ENCODE results near the gene RAB24.
"Not testable (repeated sequence)": the region's sequence is repeated elsewhere in the genome, so short reads cannot be mapped to it uniquely, and the experiment has no call there.

RAB24 gene

GRCh38 chr5:177303121-177303924 is at the start of gene RAB24, which contains the start of gene PRELID1:
TSS of gene RAB24 (minus strand) at chr5:177303719. CDS start at chr5:177303288, 431 bp downstream.
TSS of gene PRELID1 (plus strand) at chr5:177303799. CDS start at chr5:177303986, 187 bp downstream.
- DNase-seq (ENCODE audit: low read depth), result peak; percentile 49

- DNase-seq (ENCODE audit: low read depth), result no peak
Measured at GRCh38 chr5:177353093-177353492, 49.6 kb upstream of the RAB24 start.

GRCh38 chr5:177351392-177352329 is 48.1 kb upstream of the RAB24 start, which contains the start of gene LMAN2:
TSS of gene LMAN2 (minus strand) at chr5:177351668. CDS start at chr5:177351647, 21 bp downstream.
- peak; percentile 89 for DNase-seq (ENCODE audit: low read depth)

DNA sequence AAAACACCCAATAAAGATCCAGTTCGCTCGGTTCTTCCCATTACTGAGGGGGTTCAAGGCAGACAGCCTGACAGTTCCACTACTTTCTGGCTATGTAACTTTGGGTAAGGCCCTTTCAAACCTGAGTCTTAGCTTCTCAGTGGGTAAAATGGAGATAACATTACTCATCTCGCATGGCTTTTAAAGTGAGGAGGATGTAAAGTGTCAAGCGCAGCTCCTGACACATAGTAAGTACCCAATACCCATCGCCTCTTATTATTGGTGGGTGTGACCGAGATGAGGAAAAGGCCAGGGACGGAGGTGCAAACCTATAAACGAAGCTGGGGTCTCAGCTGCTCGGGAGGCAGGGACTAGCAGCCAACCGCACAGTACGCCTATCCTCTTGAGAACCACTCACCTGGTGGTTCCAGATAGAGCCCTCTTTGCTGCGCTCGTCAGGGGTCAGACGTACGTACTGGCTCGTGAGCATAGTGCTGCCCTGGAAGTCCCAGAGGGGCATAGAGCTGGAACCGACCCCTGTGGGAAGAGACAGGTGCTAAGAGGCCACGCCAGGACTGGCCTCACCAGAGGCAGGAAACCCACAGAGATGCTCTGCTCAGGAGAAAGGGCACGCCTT is 47.4 kb upstream of the RAB24 start:
- DNase-seq (ENCODE audit: low read depth), result no peak

- DNase-seq (ENCODE audit: low read depth), result no peak
Measured at GRCh38 chr5:177349762-177350161, 46.2 kb upstream of the RAB24 start.

GRCh38 chr5:177349362-177349647 is 45.8 kb upstream of the RAB24 start:
- DNase-seq (ENCODE audit: low read depth), result no peak

DNA sequence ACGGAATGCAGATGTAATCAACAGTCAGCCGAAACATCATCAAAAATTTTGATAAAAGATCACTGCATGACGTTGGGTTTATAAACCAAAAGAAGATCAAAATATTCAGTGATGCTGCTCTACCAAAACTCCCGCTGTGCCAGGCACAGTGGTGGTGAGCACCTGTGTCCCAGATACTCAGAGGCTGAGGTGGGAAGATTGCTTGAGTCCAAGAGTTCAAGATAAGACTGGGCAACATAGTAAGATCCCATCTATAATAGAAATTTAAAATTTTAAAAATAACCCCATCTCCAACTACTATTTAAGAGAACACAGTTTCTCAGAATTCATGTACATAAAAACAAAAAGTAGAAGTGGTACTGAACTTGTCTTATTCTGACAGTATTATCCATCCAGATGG is 44.2 kb upstream of the RAB24 start:
- no peak for DNase-seq (ENCODE audit: low read depth)

DNA sequence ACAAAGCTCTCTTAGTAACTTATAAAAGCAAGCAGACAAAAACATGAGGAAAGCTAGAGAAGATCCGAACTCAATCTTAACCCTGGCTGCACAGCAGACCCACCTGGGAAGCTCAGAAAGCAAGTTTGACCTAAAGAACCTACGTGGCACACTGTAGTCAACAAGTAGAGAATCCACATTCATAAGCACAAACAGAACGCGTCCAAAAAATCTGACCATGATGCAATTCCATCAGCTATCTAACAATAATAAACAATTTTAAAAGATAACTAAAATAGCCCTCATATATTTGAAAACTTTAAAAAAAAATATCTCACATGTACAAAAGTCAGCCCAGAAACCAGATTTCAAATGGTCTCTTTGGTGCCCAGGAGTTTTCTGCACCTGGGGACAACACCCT is 43.3 kb upstream of the RAB24 start:
- no peak for DNase-seq (ENCODE audit: low read depth)

DNA sequence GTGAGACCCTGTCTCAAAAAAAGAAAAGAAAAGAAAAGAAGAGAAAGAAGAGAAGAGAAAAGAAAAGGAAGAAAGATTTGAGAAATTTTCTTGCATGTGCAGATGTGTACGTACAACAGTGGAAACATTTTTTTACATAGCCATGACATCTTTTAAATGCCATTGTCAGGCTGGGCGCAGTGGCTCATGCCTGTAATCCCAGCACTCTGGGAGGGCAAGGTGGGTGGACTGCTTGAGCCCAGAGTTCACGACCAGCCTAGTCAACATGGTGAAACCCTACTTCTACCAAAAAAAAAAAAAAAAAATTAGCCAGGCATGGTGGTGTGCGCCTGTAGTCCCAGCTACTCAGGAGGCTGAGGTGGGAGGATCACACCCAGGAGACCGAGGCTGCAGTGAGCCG is 41.4 kb upstream of the RAB24 start:
- DNase-seq (ENCODE audit: low read depth), result no peak

- DNase-seq (ENCODE audit: low read depth), result no peak
Measured at GRCh38 chr5:177343777-177344176, 40.3 kb upstream of the RAB24 start.

GRCh38 chr5:177343000-177343399 is 39.5 kb upstream of the RAB24 start:
- not testable (repeated sequence) for DNase-seq (ENCODE audit: low read depth)

DNA sequence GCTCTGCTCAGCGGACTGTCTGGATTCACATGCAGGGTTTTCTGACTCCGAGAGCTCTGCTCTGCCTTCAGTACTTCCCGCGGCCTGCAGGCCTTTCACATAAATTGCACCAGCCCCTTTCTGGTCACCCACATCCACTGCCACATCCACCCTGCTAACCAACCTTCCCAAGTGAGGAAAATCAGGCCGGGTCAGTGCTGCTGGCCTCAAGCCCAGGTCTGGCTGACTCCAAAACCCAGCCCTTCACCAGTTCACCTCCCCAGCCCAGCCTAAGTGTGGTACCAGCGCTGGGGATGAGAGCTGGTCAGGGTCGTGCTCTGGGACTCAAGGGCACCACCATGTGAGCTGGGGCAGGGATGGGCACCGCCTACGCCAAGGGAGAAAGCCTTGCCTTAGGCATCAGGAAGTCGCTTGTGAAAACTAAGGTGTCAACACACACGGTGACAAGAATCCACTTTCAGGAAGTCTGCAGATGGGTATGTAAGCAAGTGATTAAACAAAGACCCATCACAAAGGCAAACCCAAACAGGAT is 35.7 kb upstream of the RAB24 start:
- no peak for DNase-seq (ENCODE audit: low read depth)

DNA sequence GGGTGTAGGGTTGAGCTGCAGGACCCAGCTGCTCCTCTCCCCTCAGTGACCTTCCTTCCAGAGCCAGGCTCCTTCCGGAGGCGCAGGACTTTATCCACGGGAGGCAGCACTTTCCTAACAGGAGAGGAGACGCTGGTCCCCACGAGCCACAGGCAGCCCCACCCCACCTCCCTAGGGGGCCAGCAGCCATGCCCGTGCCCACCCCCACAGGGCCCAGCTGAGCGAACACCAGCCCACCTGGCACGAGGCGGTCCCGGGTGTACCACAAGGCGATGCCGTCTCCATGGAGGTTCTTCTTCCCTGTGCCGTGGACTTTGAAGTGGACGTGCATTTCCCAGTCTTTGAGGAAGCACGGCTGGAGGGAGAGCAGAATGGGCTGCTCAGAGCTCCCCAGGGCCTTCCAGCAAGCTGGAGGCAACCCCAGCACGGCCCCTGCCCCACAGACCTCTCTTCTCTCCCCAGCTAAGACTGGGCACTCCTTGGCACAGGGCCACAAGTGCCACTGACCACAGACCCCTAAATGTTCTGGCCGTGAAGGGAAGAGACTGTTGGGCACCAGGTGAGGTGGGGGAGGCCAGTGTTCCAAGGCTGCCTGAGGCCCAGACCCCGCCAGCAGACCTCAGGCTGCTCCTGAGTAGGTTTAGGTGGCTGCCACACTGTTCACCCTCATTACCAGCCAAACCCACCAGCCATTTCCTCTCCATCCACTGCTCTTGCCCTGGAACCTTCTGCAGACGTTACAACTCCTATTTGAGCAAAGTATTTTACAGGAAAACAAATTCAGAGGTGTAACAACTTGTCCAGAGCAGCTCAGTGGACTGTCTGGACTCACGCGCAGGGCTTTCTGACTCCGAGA is 35.0 kb upstream of the RAB24 start:
- no peak for DNase-seq (ENCODE audit: low read depth)

DNA sequence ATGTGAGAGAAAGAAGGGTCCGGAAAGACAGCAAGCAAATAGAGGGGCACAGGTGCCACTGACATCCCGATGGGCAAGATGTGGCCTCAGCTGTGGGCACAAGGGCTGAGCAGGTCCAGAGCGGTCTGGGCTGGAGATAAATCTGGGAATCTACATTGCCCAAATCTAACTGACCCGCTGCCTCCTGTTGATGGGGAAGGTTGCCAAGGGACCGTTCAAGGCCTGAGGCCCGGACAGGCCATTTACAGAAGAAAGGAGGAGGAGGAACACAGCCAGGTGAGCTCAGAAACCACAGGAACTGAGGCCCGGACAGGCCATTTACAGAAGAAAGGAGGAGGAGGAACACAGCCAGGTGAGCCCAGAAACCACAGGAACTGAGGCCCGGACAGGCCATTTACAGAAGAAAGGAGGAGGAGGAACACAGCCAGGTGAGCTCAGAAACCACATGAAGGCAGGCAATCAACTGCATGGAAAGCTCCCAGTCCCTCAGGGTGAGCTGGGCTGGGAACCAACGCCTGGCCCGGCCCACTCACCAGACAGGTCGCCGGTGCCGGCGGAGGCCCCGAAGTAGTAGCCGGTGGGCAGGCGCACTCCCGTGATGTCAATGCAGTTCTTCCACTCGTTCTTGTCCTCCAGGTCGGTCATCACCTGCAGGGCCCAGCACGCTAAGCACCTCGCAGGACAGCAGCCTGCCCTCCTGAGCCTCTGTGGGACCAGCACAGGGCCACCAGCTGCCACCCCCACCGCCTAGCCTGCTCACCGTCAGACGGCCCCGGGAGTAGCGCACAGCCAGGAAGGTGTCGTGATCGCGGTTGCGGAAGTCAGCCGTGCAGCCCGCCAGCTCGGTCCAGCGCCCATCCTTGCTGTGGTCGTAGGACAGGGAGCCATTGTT is 33.3 kb upstream of the RAB24 start:
- DNase-seq (ENCODE audit: low read depth), result no peak

DNA sequence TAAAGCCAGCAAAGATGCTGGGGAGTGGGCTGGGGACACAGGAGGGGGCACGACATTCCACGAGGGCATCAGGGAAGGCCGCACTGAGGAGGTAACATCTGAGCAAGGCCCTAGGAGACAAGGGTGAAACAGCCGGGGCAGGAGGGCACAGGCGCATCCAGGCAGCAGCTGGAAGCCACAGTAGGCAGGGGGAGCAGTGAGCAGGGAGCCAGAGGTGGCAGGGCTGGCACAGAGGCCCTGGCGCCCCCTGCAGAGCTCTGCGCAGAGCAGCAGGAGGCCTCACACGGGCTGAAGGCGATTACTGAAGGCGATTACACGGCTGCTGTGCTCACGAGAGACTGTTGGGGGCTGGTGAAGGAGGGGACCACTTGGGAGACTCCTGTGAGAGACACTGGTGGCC is 32.6 kb upstream of the RAB24 start:
- no peak for DNase-seq (ENCODE audit: low read depth)

DNA sequence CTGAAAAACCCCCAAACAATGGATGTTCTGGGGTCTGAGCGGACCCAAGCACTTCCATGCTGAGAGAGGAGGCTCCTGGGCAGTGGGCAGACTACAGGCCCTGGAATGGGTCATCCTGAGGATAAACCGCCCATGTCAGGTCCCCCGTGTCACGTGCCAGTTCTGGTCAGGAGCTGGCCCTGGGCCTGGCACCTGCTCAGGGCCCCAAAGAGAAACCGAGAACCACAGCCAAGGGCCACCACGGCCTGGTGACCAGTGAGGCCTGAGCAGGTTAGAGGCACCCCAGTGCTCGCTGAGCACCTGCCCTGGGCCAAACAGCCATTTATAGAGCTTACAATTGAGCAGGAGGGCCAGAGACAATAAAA is 32.2 kb upstream of the RAB24 start:
- no peak for DNase-seq (ENCODE audit: low read depth)

- DNase-seq (ENCODE audit: low read depth), result no peak
Measured at GRCh38 chr5:177334781-177335700, 31.5 kb upstream of the RAB24 start.

GRCh38 chr5:177334155-177334551 is 30.6 kb upstream of the RAB24 start:
- no peak for DNase-seq (ENCODE audit: low read depth)

DNA sequence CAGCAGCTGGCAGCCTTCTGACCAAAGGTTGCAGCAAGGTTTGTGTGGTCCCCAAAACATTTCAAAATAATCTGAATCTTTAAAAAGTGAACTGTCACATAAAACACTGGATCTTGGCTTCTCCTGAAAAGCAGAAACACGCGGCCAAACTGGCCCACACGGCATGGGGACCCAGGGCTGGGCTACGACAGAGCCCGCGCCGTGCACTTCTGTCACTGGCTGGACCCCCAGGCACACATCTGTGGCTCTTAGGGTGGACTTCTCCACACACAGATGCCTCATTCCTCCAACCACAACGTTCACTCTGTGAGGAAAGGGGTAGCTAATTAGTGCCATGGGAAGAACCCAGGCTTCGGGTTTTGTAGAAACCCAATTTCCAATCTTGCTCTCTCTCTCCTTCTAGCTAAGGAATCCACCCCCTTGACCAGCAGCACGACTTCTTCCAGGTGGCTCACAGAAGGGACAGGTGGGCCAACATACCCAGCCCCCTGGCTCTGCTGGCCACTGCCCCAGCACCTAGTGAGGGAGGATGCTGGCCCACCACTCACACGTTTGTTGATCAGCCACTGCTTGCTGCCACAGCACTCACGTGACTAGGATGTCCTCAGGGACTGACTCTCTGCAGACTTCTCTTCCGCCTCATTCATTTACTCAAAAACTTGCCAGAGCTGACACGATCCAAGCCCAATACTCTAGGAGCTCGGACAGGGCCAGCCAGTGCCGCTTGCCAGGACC is 30.1 kb upstream of the RAB24 start:
- DNase-seq (ENCODE audit: low read depth), result no peak

Data from fibroblast of the conjunctiva (primary cell).